Colon (tissue), 2 donors: ENCODE data around the gene SCNN1G.
"Not testable (repeated sequence)": the region's sequence is repeated elsewhere in the genome, so short reads cannot be mapped to it uniquely, and the experiment has no call there.

Experiments used
- FAIRE-seq: peaks from 2 replicates; lab custom pipeline; 2012; peaks lifted over from hg19 to GRCh38; lab: Jason Lieb, UNC
- donor health status: control.
- donor health status: control.

The SCNN1G gene

GRCh38 chr16:23207485-23207884, 24.9 kb downstream of the SCNN1G start:
- no peak for FAIRE-seq

- FAIRE-seq: no peak
These were observed 27.1 kb downstream of the SCNN1G start for GRCh38 chr16:23209606-23210005.

GRCh38 chr16:23213831-23214230, 31.3 kb downstream of the SCNN1G start:
- no peak for FAIRE-seq

DNA sequence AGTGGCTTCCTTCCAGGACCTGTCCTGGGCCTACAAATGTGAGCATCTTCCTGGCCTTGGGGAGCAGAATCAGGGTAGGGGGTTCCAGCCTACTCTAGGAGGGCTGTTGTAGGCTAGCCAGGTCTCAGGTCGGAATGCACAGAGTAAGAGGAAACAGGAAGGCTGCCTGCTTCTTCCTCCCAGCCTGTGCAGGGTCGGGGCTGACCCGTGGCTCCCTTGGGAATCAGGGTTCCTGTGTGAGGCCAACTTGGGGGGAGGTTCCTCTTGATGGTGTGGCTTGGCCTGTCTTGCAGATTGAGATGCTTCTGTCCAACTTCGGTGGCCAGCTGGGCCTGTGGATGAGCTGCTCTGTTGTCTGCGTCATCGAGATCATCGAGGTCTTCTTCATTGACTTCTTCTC, 32.3 kb downstream of the SCNN1G start:
- no peak for FAIRE-seq

DNA sequence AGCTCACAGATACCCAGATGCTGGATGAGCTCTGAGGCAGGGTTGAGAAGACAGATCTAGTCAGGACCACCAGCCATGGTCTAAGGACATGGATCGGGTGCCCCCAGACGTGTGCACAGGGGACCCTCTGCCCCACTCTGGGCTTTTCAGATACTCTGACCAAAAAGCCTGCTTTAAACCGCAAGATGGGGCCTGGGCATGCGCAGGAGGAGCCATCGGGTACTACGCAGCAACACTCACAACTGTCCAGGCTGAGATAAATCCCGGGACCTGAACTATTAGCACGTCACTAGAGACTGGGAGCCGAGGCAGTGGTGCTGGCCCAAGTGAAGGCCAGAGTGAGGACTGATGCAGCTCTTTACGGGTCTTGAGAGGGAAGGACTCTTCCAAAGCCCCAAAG, 32.9 kb downstream of the SCNN1G start:
- no peak for FAIRE-seq

GRCh38 chr16:23216658-23217246, 34.2 kb downstream of the SCNN1G start:
- no peak for FAIRE-seq

- no peak for FAIRE-seq
These were observed 35.1 kb downstream of the SCNN1G start for GRCh38 chr16:23217646-23218045.

GRCh38 chr16:23222929-23223328, 40.4 kb downstream of the SCNN1G start:
- no peak for FAIRE-seq

- FAIRE-seq: no peak
These were observed 40.8 kb downstream of the SCNN1G start for GRCh38 chr16:23223368-23223767.

DNA sequence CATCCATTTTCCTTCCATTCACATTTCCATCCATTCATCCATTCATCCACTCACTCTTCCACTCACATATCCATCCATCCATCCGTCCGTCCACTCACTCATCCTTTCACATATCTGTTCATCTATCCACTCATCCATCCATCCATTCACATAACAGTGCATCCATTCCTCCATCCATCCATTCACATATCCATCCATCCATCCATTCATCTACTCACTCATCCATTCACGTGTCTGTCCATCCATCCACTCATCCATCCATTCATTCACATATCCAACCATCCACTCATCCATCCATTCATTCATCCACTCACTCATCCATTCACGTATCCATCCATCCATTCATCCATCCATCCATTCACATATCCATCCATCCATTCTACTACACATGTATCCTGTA, 42.6 kb downstream of the SCNN1G start:
- FAIRE-seq: no peak

GRCh38 chr16:23225634-23226033, 43.1 kb downstream of the SCNN1G start:
- FAIRE-seq: no peak

DNA sequence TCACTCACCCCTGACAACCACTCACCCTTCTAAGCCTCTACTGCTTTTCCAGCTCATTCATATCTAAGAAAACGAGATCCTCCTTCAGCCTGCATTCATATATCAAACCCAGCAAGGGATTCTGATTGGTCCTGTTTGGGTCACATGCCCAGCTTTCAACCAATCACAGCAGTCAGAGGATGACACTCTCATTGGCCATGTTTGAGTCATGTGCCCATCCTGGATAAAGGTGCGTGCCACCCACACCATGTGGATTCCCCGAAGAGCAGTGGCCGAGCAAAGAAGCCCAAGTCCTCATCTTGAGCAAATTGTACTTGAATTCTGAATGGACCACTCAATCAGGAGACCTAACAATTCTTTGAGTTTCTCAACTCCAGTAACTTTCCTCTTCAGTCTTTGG, 45.0 kb downstream of the SCNN1G start:
- no peak for FAIRE-seq

- no peak for FAIRE-seq
These were observed 47.2 kb downstream of the SCNN1G start for GRCh38 chr16:23229714-23230113.

DNA sequence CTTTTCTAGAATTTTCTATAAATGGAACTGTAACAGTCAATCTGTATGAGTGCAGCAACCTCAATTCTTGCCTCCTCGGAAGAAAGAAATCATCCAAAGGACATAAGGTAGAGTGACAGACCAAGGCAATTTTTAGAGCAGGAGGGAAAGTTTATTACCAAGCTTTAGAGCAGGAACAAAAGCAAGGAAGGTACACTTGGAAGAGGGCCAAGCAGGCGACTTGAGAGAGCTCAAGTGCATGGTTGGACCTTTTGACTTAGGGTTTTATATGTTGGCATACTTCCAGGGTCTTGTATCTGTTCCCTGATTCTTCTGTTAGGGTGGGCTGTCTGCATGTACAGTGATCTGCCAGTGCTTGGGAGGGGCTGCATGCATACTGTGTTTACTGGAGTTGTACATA, 50.3 kb downstream of the SCNN1G start:
- FAIRE-seq: no peak

GRCh38 chr16:23235176-23235575, 52.6 kb downstream of the SCNN1G start:
- no peak for FAIRE-seq

DNA sequence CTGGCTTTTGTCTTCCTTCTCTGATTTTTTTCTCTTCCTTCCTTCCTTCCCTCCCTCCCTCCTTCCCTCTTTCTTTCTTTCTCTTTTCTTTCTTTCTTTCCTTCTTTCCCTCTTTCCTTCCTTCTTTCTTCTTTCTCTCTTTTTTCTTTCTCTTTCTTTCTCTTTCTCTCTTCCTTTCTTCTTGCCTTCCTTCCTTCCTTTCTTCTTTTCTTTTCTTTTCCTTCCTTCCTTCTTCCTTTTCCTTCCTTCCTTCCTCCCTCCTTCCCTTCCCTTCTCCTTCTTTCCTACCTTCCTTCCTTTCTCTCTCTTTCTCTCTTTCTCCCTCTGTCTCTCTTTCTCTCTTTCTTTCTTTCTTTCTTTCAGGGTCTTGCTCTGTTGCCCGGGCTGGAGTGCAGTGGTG, 54.4 kb downstream of the SCNN1G start:
- no peak for FAIRE-seq

DNA sequence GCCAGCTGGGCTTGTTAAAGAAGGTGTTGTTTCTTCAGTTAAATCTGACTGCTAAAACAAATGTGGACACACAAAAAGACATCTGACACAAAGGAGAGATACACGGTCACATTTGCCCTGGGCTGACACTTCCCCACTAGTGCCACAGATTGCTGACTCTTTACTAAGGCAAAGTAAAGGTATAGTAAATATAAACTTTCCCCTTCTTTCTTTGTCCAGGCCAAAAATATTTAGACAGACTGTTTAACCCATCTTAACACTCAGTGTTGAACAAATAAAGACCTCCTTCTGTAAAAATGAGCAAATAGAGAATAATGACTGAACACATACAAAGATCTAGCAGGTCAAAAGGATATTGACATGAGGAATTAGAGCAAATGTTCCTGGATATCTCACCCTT, 58.4 kb downstream of the SCNN1G start:
- FAIRE-seq: no peak

DNA sequence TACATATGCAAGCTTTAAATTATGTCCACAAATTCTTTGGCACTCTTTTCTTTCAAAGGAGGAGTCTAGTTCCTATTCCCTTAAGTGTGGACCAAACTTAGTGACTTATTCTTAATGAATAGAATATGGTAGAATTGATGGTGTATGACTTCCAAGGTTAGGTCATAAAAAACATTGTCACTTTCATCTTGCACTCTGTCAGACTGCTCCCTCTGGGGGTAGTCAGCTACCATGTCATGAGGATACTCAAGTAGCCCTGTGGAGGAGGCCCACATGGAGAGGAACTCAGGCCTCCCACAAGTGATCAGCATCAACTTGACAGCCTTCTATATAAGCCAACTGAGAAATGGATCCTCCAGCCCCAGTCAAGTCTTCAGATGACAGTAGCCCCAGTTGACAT, 61.6 kb downstream of the SCNN1G start:
- FAIRE-seq: no peak

GRCh38 chr16:23245268-23245667, 62.7 kb downstream of the SCNN1G start:
- no peak for FAIRE-seq

GRCh38 chr16:23248261-23249194, 66.0 kb downstream of the SCNN1G start:
- FAIRE-seq: no peak

- FAIRE-seq: no peak
These were observed 67.3 kb downstream of the SCNN1G start for GRCh38 chr16:23249830-23250229.

GRCh38 chr16:23252310-23252709, 69.8 kb downstream of the SCNN1G start:
- FAIRE-seq: no peak

DNA sequence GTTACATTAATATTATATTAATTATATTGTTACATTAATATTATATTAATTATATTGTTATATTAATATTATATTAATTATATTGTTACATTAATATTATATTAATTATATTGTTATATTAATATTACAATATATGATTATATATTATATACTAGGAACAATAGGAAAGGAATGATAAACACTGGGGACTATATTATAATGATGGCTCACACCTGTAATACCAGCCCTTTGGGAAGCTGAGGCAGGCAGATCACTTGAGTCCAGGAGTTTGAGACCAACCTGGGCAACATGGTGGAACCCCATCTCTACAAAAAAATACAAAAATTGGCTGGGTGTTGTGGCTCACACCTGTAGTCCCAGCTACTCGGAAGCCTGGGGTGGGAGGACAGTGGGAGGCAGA, 71.1 kb downstream of the SCNN1G start:
- FAIRE-seq: not testable (repeated sequence)

DNA sequence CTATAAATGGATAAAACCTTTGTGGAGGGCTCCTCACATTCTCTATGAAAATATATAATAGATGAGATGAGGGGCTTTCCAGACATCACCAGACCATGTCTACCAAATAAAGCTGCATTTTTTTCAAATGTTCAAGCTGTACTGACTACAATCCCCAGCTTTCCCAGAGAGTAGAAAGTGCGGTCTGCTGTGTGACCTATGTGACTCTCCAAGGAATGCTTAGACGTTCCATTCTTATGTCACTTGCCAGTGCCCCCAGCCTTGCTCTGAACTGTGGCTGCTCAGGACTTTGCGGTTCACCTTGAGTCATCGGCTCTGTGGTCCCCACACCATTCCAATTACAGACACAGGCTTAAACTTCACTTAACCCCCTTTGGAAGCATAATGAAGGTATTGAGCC, 71.8 kb downstream of the SCNN1G start:
- FAIRE-seq: no peak
